ENCODE results near the gene ZNF234.
A peak's percentile ranks its signal among the peaks of the same experiment; 100 is the strongest.
"Not testable (repeated sequence)": the region's sequence is repeated elsewhere in the genome, so short reads cannot be mapped to it uniquely, and the experiment has no call there.

ZNF234 gene

GRCh38 chr19:44141191-44142058, at the start of gene ZNF234:
ZNF234 (plus strand) TSS chr19:44141554; CDS start chr19:44144633, 3,079 bp downstream.
- DNase-seq: no peak

- no peak for DNase-seq
These were observed 49.2 kb upstream of the ZNF234 start for GRCh38 chr19:44092108-44092507.

- DNase-seq: peak; percentile 73
These were observed 47.2 kb upstream of the ZNF234 start, which contains the start of gene ZNF224 for GRCh38 chr19:44093931-44094765. ZNF224 (plus strand) TSS chr19:44094361; CDS start chr19:44097874, 3,513 bp downstream.

GRCh38 chr19:44107751-44108150, 33.6 kb upstream of the ZNF234 start:
- DNase-seq: no peak

GRCh38 chr19:44109458-44109857, 31.9 kb upstream of the ZNF234 start:
- DNase-seq: no peak

GRCh38 chr19:44111910-44112463, 29.4 kb upstream of the ZNF234 start:
- peak; percentile 65 for DNase-seq

GRCh38 chr19:44112802-44113137, 28.6 kb upstream of the ZNF234 start:
- DNase-seq: no peak

- peak; percentile 96 for DNase-seq
These were observed 28.1 kb upstream of the ZNF234 start, which contains the start of gene ZNF225 for GRCh38 chr19:44113138-44113783. ZNF225 (plus strand) TSS chr19:44113399; CDS start chr19:44115828, 2,429 bp downstream.

- DNase-seq: no peak
These were observed 27.5 kb upstream of the ZNF234 start for GRCh38 chr19:44113784-44114390.

- DNase-seq: not testable (repeated sequence)
These were observed 20.2 kb upstream of the ZNF234 start for GRCh38 chr19:44121162-44121561.

- no peak for DNase-seq
These were observed 9.4 kb upstream of the ZNF234 start for GRCh38 chr19:44131955-44132354.

GRCh38 chr19:44142059-44142433, 692 bp downstream of the ZNF234 start:
- no peak for DNase-seq

- DNase-seq: no peak
These were observed 8.4 kb downstream of the ZNF234 start for GRCh38 chr19:44149776-44150175.

- DNase-seq: no peak
These were observed 10.1 kb downstream of the ZNF234 start for GRCh38 chr19:44151491-44151890.

GRCh38 chr19:44156475-44156874, 15.1 kb downstream of the ZNF234 start:
- DNase-seq: no peak

GRCh38 chr19:44163789-44164188, 22.4 kb downstream of the ZNF234 start:
- DNase-seq: no peak

- no peak for DNase-seq
These were observed 22.9 kb downstream of the ZNF234 start for GRCh38 chr19:44164327-44164672.

- peak; percentile 89 for DNase-seq
These were observed 23.5 kb downstream of the ZNF234 start, which contains the start of gene ZNF226 for GRCh38 chr19:44164673-44165512. ZNF226 (plus strand) TSS chr19:44165100; CDS start chr19:44170081, 4,981 bp downstream.

- not testable (repeated sequence) for DNase-seq
These were observed 29.3 kb downstream of the ZNF234 start for GRCh38 chr19:44170660-44171059.

GRCh38 chr19:44176590-44176989, 35.2 kb downstream of the ZNF234 start:
- no peak for DNase-seq

GRCh38 chr19:44180968-44181367, 39.6 kb downstream of the ZNF234 start:
- DNase-seq: no peak
